ENCODE data around the gene VPS45. TPM values are rescaled to one million over a fixed set of nuclear protein-coding genes. Genes with fewer than 3 reads are reported as not detected.
"Not testable (repeated sequence)": the region's sequence is repeated elsewhere in the genome, so short reads cannot be mapped to it uniquely, and the experiment has no call there.

The VPS45 gene
- total and polyA plus RNA-seq, 2 of the 13 experiments (the other 11 are each of a cell fraction or from before 2014, with no cell fraction given), result 15.2 to 25.2 TPM

GRCh38 chr1:150049926-150050325 lies 17.6 kb upstream of the VPS45 start (continued):
- TF ChIP-seq, protein P1, sequence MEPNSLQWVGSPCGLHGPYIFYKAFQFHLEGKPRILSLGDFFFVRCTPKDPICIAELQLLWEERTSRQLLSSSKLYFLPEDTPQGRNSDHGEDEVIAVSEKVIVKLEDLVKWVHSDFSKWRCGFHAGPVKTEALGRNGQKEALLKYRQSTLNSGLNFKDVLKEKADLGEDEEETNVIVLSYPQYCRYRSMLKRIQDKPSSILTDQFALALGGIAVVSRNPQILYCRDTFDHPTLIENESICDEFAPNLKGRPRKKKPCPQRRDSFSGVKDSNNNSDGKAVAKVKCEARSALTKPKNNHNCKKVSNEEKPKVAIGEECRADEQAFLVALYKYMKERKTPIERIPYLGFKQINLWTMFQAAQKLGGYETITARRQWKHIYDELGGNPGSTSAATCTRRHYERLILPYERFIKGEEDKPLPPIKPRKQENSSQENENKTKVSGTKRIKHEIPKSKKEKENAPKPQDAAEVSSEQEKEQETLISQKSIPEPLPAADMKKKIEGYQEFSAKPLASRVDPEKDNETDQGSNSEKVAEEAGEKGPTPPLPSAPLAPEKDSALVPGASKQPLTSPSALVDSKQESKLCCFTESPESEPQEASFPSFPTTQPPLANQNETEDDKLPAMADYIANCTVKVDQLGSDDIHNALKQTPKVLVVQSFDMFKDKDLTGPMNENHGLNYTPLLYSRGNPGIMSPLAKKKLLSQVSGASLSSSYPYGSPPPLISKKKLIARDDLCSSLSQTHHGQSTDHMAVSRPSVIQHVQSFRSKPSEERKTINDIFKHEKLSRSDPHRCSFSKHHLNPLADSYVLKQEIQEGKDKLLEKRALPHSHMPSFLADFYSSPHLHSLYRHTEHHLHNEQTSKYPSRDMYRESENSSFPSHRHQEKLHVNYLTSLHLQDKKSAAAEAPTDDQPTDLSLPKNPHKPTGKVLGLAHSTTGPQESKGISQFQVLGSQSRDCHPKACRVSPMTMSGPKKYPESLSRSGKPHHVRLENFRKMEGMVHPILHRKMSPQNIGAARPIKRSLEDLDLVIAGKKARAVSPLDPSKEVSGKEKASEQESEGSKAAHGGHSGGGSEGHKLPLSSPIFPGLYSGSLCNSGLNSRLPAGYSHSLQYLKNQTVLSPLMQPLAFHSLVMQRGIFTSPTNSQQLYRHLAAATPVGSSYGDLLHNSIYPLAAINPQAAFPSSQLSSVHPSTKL (CRISPR knock-in tag; IDR thresholded peaks at IDR 0.05), result 0 out of 2 replicates have a peak, but pooled peaks have one; percentile 11

GRCh38 chr1:150051089-150051373 lies 16.5 kb upstream of the VPS45 start:
- H3K4me1 ChIP-seq (ENCODE audit: insufficient read depth, low read length), result peaks cover 16% of the 10 kb centered on the region; the same call in 1 of the 2 replicates
- WGBS (ENCODE audit: low lambda C conversion rate), result 34% methylated on average over 7 of the region's 7 CpGs
- no peak for ATAC-seq
- POLR2A ChIA-PET, result interaction anchor here (0.6 to 1.2 kb wide), 3 partner anchors 16 to 163 kb away, joined by 3 to 4 read pairs (median 3); partner anchors contain the start of gene OTUD7B
- no peaks in the 10 kb centered on the region for H3K27me3 ChIP-seq (ENCODE audit: control insufficient read depth in 1 of 2, insufficient read depth in 2 of 2, low read length in 2 of 2)
- TF ChIP-seq ZNF674 (CRISPR knock-in tag; IDR thresholded peaks at IDR 0.05; ENCODE audit: low read depth) (no peak), SMAD3 (CRISPR knock-in tag; IDR thresholded peaks at IDR 0.05) (no peak)
- H4K20me1 ChIP-seq (ENCODE audit: insufficient read depth, low read length), result no peaks in the 10 kb centered on the region
- no TSS peak for BruUV-seq (replicated peaks)
- CTCF ChIA-PET (ENCODE audit: low intra/inter-chr PET ratio, low total read pairs), result interaction anchor here (4.4 kb wide), 1 partner anchor 88 kb away, joined by 61 read pairs; no protein-coding TSS in a partner anchor
- H3K9me3 ChIP-seq (ENCODE audit: low read length), result no peaks in the 10 kb centered on the region
- no peak overlapping the region for H3K9ac ChIP-seq (ENCODE audit: insufficient read depth, low read depth, low read length)
- no peaks in the 10 kb centered on the region for H3K36me3 ChIP-seq (replicated peaks in 1 of 2; ENCODE audit: control insufficient read depth in 1 of 2, insufficient read depth in 2 of 2, low read length in 2 of 2)
- no peak overlapping the region for H2AFZ ChIP-seq (ENCODE audit: low read length)
- no peaks in the 10 kb centered on the region for H3K79me2 ChIP-seq (ENCODE audit: insufficient read depth, low read length)
- H3K27ac ChIP-seq (ENCODE audit: extremely low read length, insufficient read depth, low read length), result no peak overlapping the region
- no peak for FAIRE-seq
- in situ Hi-C loops (cut with HindIII; ENCODE audit: extremely low pct_ligation_motif_present, low pct_unique_long_range_greater_than_20kb), result loop anchor here (5.0 kb wide), 1 partner anchor 89 kb away; no protein-coding TSS in a partner anchor
- H3K4me3 ChIP-seq (replicated peaks in 1 of 3; ENCODE audit: insufficient read depth in 1 of 3, low read depth in 2 of 3, low read length in 3 of 3), result no peak overlapping the region
- intact Hi-C loops (cut with micrococcal nuclease; ENCODE audit: unreplicated experiment), result loop anchor here (2.0 kb wide), 1 partner anchor 42 kb away; no protein-coding TSS in a partner anchor
- no peak for DNase-seq (ENCODE audit: low spot score)
- no peak overlapping the region for H3K4me2 ChIP-seq (ENCODE audit: low read depth, low read length)

DNA sequence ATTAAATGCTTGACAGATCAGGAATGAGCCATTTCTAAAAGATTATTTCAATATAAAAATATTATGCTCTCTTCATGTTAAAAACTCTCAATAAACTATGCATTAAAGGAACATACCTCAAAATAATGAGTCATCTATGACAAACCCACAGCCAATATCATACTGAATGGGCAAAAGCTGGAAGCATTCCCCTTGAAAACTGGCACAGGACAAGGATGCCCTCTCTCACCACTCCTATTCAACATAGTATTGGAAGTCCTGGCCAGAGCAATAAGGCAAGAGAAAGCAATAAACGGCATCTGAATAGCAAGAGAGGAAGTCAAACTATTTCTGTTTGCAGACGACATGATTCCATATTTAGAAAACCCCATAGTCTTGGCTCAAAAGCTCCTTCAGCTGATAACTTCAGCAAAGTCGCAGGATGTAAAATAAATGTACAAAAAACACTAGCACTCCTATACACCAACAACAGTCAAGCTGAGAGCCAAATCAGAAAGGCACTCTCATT lies 15.6 kb upstream of the VPS45 start:
- ATAC-seq; H3K27ac ChIP-seq (ENCODE audit: extremely low read length, insufficient read depth, low read length); H3K4me3 ChIP-seq (replicated peaks in 1 of 3; ENCODE audit: insufficient read depth in 1 of 3, low read depth in 2 of 3, low read length in 3 of 3); POLR2A ChIA-PET; BruUV-seq (replicated peaks); H3K27me3 ChIP-seq (ENCODE audit: control insufficient read depth in 1 of 2, insufficient read depth in 2 of 2, low read length in 2 of 2); FAIRE-seq; H3K9ac ChIP-seq (ENCODE audit: insufficient read depth, low read depth, low read length); H3K79me2 ChIP-seq (ENCODE audit: insufficient read depth, low read length); H4K20me1 ChIP-seq (ENCODE audit: insufficient read depth, low read length); H3K9me3 ChIP-seq (ENCODE audit: low read length); H2AFZ ChIP-seq (ENCODE audit: low read length); H3K4me2 ChIP-seq (ENCODE audit: low read depth, low read length); H3K36me3 ChIP-seq (replicated peaks in 1 of 2; ENCODE audit: control insufficient read depth in 1 of 2, insufficient read depth in 2 of 2, low read length in 2 of 2); DNase-seq (ENCODE audit: low spot score): not testable (repeated sequence)
- CTCF ChIA-PET (ENCODE audit: low intra/inter-chr PET ratio, low total read pairs), result interaction anchor here (4.4 kb wide), 1 partner anchor 89 kb away, joined by 61 read pairs; no protein-coding TSS in a partner anchor
- H3K4me1 ChIP-seq (ENCODE audit: insufficient read depth, low read length), result peaks cover 16% of the 10 kb centered on the region; the same call in 1 of the 2 replicates
- in situ Hi-C loops (cut with HindIII; ENCODE audit: extremely low pct_ligation_motif_present, low pct_unique_long_range_greater_than_20kb) (loop anchor here (5.0 kb wide), 1 partner anchor 90 kb away; no protein-coding TSS in a partner anchor), intact Hi-C loops (cut with micrococcal nuclease; ENCODE audit: unreplicated experiment) (loop anchor here (2.0 kb wide), 1 partner anchor 43 kb away; no protein-coding TSS in a partner anchor)
- WGBS (ENCODE audit: low lambda C conversion rate), result 54% methylated on average over 3 of the region's 3 CpGs

All from HepG2 (cell line).